ENCODE data around the gene TFAM. TPM values are rescaled to one million over a fixed set of nuclear protein-coding genes. Genes with fewer than 3 reads are reported as not detected.

TFAM gene
- polyA plus RNA-seq (ENCODE audit: low read depth in 6 of 6): 10 to 100 TPM; 54.7 to 67.5 (median 61.7) TPM

GRCh38 chr10:58384999-58385783 is at the start of gene TFAM:
Gene TFAM (plus strand): TSS chr10:58385410. CDS start chr10:58385548, 138 bp downstream.
- Mint-ChIP-seq H3K4me1 (peaks cover 41 to 52% (median 46%) of the 10 kb centered on the region in 3 donors), H3K36me3 (peaks cover 0 to 9% of the 10 kb centered on the region in 2 donors), H3K4me3 (peak within 1 kb of the TSS; percentile 95 to 100 (median 97))

GRCh38 chr10:58336242-58336641 is 49.0 kb upstream of the TFAM start:
- ATAC-seq (ENCODE audit: low read depth in 2 of 2) (no peak), DNase-seq (no peak)
- H3K36me3 Mint-ChIP-seq: peaks cover 0 to 5% of the 10 kb centered on the region in 2 donors
- H3K4me3 Mint-ChIP-seq: peak overlapping the region in 7 of 8 donors; percentile 92 to 100 (median 95)
- peaks cover 32 to 48% (median 47%) of the 10 kb centered on the region in 3 donors for H3K4me1 Mint-ChIP-seq
- H3K9me3 Mint-ChIP-seq: no peaks in the 10 kb centered on the region
- H3K27me3 Mint-ChIP-seq: peaks cover 0 to 6% (median 4%) of the 10 kb centered on the region in 3 donors
- peak overlapping the region in 3 of 6 donors; percentile 67 to 87 (median 68) for H3K27ac Mint-ChIP-seq

More at GRCh38 chr10:58384999-58385783, at the start of gene TFAM:
- ATAC-seq (ENCODE audit: low read depth in 2 of 2): peak; percentile 76
- Mint-ChIP-seq H3K27ac (peak within 1 kb of the TSS; percentile 97 to 99 (median 98)), H3K9me3 (peaks cover 0 to 5% (median 0%) of the 10 kb centered on the region in 7 donors), H3K27me3 (no peaks in the 10 kb centered on the region)
- DNase-seq: peak; percentile 95

GRCh38 chr10:58341422-58341821 is 43.8 kb upstream of the TFAM start:
- Mint-ChIP-seq H3K4me1 (peaks cover 37 to 55% (median 38%) of the 10 kb centered on the region in 3 donors), H3K9me3 (no peaks in the 10 kb centered on the region), H3K27me3 (no peaks in the 10 kb centered on the region), H3K27ac (peak overlapping the region in 1 of 6 donors; percentile 24), H3K36me3 (peaks cover 0 to 8% of the 10 kb centered on the region in 2 donors), H3K4me3 (no peak overlapping the region)
- ATAC-seq (ENCODE audit: low read depth in 2 of 2) (no peak), DNase-seq (no peak)

GRCh38 chr10:58341947-58342346 is 43.3 kb upstream of the TFAM start:
- H3K4me3 Mint-ChIP-seq: no peak overlapping the region
- H3K4me1 Mint-ChIP-seq: peaks cover 37 to 54% (median 43%) of the 10 kb centered on the region in 3 donors

DNA sequence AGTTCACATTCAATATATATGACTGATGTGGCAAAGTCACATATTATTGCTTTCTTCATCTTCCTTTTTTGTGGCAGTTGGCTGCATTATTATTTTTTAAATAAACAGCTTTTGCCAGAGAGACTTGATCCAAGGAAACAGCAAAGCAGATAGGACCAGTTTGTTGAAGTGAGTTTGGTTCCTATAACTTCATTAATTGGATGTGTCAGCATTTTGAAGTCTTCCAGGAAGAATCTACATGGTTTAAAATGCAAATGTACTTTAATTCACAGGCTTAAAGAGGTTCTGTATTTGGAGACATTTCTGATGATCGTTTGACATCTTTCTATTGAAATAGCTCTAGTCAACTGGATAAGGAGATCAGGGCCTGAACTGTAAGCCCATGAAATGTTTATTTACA is 37.2 kb upstream of the TFAM start:
- no peaks in the 10 kb centered on the region for H3K27me3 Mint-ChIP-seq
- peaks cover 0 to 6% of the 10 kb centered on the region in 2 donors for H3K36me3 Mint-ChIP-seq
- H3K27ac Mint-ChIP-seq: peak overlapping the region; percentile 10 to 92 (median 62)
- peak overlapping the region in 1 of 8 donors; percentile 58 for H3K4me3 Mint-ChIP-seq
- DNase-seq: no peak
- no peak for ATAC-seq (ENCODE audit: low read depth in 2 of 2)
- H3K9me3 Mint-ChIP-seq: no peaks in the 10 kb centered on the region
- H3K4me1 Mint-ChIP-seq: peaks cover 54 to 72% (median 61%) of the 10 kb centered on the region in 3 donors

More at GRCh38 chr10:58341947-58342346, 43.3 kb upstream of the TFAM start:
- H3K36me3 Mint-ChIP-seq: peaks cover 0 to 11% of the 10 kb centered on the region in 2 donors
- DNase-seq (no peak), ATAC-seq (ENCODE audit: low read depth in 2 of 2) (no peak)
- H3K9me3 Mint-ChIP-seq: no peaks in the 10 kb centered on the region
- no peaks in the 10 kb centered on the region for H3K27me3 Mint-ChIP-seq
- peak overlapping the region in 1 of 6 donors; percentile 24 for H3K27ac Mint-ChIP-seq

DNA sequence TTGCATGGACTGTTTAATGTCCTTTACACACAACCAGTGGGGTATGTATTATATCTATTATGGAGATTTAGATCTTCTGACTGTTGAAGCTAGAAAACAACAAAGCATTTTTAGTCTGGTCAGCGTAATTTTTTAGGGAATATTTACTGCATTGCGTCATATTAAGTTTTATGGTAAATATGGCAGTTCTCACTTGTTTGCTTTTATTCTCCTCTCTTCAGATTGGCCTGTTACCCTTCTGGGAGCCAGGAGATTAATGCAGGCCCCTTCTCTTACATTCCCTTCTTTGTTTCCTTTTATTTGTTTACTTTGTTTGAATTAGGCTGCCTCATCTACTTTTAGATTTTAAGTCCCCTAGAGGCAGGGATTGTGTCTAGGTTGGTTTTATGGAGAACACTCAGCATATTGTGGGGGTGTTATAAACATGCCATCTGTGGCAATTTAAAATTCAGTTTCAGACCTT is 36.6 kb upstream of the TFAM start:
- Mint-ChIP-seq H3K4me3 (peak overlapping the region in 2 of 8 donors; percentile 17 to 58), H3K36me3 (peaks cover 0 to 6% of the 10 kb centered on the region in 2 donors), H3K27ac (peak overlapping the region; percentile 10 to 95 (median 82)), H3K4me1 (peaks cover 56 to 72% (median 61%) of the 10 kb centered on the region in 3 donors), H3K27me3 (no peaks in the 10 kb centered on the region), H3K9me3 (no peaks in the 10 kb centered on the region)
- no peak for DNase-seq
- ATAC-seq (ENCODE audit: low read depth in 2 of 2): no peak

GRCh38 chr10:58350023-58350422 is 35.2 kb upstream of the TFAM start:
- H3K9me3 Mint-ChIP-seq: no peaks in the 10 kb centered on the region
- peak overlapping the region in 4 of 6 donors; percentile 10 to 64 (median 36) for H3K27ac Mint-ChIP-seq
- DNase-seq: no peak
- H3K36me3 Mint-ChIP-seq: peaks cover 0 to 6% of the 10 kb centered on the region in 2 donors
- ATAC-seq (ENCODE audit: low read depth in 2 of 2): no peak
- H3K27me3 Mint-ChIP-seq: no peaks in the 10 kb centered on the region
- peaks cover 59 to 74% (median 69%) of the 10 kb centered on the region in 3 donors for H3K4me1 Mint-ChIP-seq
- H3K4me3 Mint-ChIP-seq: peak overlapping the region in 2 of 8 donors; percentile 29 to 78

DNA sequence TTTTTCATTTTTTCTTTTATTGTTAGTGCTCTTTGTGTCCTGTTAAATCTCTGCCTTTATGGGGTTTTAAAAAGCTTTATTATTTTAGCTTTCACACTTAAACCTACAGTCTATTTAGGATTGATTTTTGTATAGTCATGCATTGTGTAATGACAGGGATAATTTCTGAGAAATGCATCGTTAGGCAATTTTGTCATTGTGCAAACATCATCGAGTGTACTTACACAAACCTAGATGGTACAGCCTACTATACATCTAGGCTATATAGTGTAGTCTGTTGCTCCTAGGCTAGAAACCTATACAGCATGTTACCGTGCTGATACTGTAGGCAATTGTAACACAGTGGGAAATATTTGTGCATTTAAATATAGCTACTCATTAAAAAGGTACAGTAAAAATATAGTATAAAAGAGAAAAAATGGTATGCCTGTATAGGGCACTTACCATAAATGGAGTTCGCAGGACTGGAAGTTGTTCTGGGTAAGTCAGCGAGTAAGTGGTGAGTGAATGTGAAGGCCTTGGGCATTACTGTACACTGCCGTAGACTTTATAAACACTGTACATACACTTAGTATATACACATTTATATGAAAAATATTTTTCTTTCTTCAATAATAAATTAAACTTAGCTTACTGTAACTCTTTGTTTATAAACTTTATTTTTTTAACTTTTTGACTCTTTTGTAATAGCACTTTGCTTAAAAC is 34.4 kb upstream of the TFAM start:
- H3K4me3 Mint-ChIP-seq: peak overlapping the region in 3 of 8 donors; percentile 20 to 78 (median 29)
- DNase-seq (no peak), ATAC-seq (ENCODE audit: low read depth in 2 of 2) (no peak)
- H3K36me3 Mint-ChIP-seq: peaks cover 0 to 6% of the 10 kb centered on the region in 2 donors
- no peaks in the 10 kb centered on the region for H3K27me3 Mint-ChIP-seq
- H3K9me3 Mint-ChIP-seq: no peaks in the 10 kb centered on the region
- H3K4me1 Mint-ChIP-seq: peaks cover 59 to 74% (median 72%) of the 10 kb centered on the region in 3 donors
- H3K27ac Mint-ChIP-seq: peak overlapping the region in 1 of 6 donors; percentile 42

DNA sequence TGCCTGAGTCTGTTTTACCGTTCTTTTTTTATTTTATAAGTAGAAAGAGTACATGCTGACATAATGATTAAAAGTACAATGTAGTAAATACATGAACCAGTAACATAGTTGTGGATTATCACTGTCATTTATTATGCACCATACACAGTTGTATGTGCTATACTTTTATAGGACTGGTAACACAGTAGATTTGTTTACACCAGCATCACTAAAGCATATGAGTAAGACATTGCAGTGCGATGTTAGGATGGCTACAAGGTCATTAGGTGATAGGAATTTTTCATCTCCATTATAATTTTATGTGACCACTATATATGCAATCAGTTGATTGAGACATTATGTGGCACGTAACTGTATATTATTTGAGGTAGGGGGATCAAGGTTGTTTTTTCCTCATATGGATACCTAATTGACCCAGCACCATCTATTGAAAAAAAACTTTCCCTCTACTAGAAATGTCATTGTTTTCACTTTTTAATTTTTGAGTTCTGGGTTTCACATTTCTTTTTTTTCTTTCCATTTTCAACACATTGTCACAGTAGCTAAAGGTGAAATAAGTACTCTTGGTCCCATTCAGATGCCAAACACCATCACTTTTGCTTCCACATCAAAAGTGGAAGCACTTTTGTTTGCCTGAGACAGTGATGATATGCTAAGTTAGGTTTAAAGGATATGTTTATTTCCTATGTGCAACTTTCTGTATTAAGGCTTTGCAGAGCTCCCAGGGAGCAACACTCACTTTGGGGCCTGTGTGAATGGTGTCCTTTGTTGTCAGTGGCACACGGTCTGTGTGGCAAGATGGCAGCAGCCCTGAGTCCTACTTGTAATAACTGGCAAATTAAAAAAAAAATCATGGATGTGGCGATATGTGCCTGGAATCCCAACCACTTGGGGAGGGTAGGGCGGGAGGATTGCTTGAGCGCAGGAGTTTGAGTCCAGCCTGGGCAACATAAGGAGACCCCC is 33.3 kb upstream of the TFAM start:
- Mint-ChIP-seq H3K9me3 (no peaks in the 10 kb centered on the region), H3K27me3 (no peaks in the 10 kb centered on the region), H3K4me3 (peak overlapping the region in 5 of 8 donors; percentile 42 to 83 (median 74)), H3K36me3 (no peaks in the 10 kb centered on the region), H3K27ac (peak overlapping the region in 3 of 6 donors; percentile 26 to 80 (median 58)), H3K4me1 (peaks cover 55 to 71% (median 70%) of the 10 kb centered on the region in 3 donors)
- ATAC-seq (ENCODE audit: low read depth in 2 of 2): no peak
- DNase-seq: no peak

DNA sequence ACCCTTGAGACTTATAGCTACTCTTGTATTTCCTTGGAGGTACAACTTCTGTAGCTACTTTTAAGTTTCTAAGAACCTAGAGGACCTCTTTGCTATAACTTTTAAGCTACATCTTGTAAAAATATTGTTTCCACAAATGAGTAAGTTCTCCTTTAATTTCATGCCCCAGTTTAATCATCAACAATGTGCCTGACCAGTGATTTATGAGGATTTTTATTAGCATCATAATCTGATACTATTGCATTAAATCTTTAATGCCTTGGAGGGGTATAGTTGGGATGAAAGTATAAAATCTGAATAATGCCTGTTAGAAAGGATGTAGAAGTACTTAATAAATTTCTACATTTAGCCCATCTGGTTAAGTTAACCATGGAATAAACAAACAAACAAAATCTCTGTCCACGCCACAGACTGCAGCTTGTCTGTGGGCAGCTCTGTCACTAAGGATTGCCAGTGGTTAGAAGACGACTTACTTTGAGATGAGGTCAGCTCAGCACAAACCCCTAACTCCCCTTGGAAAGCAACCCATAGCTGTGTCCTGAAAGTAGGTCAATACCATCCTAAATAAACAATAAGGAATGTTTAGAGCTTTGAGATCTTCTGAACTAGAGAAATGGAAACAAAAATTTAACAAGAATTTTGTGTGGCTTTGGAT is 32.1 kb upstream of the TFAM start:
- Mint-ChIP-seq H3K4me1 (peaks cover 45 to 64% (median 62%) of the 10 kb centered on the region in 3 donors), H3K27me3 (no peaks in the 10 kb centered on the region), H3K36me3 (no peaks in the 10 kb centered on the region)

GRCh38 chr10:58356756-58357155 is 28.5 kb upstream of the TFAM start:
- DNase-seq (no peak), ATAC-seq (ENCODE audit: low read depth in 2 of 2) (no peak)
- Mint-ChIP-seq H3K27me3 (no peaks in the 10 kb centered on the region), H3K27ac (peak overlapping the region in 2 of 6 donors; percentile 0 to 22), H3K4me1 (peaks cover 39 to 53% (median 48%) of the 10 kb centered on the region in 3 donors), H3K9me3 (no peaks in the 10 kb centered on the region), H3K36me3 (no peaks in the 10 kb centered on the region), H3K4me3 (no peak overlapping the region)

More for the DNA sequence above, 32.1 kb upstream of the TFAM start:
- ATAC-seq (ENCODE audit: low read depth in 2 of 2) (no peak), DNase-seq (no peak)
- peak overlapping the region in 3 of 8 donors; percentile 7 to 82 (median 66) for H3K4me3 Mint-ChIP-seq
- H3K27ac Mint-ChIP-seq: peak overlapping the region in 2 of 6 donors; percentile 12 to 19
- H3K9me3 Mint-ChIP-seq: no peaks in the 10 kb centered on the region

All from naive B cell (primary cell).